GM21619 (cell line): Measurements from ENCODE around the gene RBM38.

Experiments used
- ATAC-seq: cut with Tn5 transposase; IDR thresholded peaks from one replicate; pipeline ENCODE4 v1.9.1; 2021; ENCODE audit not compliant: unreplicated experiment

The RBM38 gene

GRCh38 chr20:57389695-57390603 lies 1.2 kb upstream of the RBM38 start:
- ATAC-seq = no peak

DNA sequence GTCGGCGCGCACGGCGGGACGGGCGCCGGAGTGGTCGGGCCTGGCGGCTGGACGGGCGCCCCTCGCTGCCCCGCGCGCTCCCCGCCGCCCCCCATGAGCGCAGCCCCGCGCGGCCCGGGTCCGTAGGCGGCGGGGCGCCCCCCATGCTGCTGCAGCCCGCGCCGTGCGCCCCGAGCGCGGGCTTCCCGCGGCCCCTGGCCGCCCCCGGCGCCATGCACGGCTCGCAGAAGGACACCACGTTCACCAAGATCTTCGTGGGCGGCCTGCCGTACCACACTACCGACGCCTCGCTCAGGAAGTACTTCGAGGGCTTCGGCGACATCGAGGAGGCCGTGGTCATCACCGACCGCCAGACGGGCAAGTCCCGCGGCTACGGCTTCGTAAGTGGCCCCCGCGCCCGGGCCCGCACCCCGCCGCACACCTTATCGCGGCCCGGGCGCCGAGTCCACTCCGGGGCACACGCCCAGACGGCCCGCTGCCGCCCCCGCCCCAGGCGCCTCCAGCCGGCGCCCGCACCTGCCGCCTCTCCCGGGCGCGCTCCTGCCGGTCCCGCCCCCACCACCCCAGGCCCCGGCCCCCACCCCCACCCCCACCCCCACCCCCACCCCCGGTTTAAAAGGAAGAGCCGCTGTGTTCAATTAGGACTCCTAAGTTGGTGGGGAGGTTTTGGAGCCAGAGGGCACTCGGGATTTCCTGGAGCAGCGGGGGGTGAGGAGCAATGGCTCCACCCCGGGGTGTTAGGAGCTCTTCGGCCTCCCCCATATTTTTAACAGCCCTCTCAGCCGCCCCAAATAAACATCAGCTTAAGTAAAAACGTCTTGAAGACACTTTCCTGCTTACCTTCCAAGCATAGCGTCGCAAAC lies 474 bp downstream of the RBM38 start:
- peak; percentile 3 for ATAC-seq

GRCh38 chr20:57392512-57393271 lies 1.5 kb downstream of the RBM38 start:
- peak; percentile 19 for ATAC-seq

DNA sequence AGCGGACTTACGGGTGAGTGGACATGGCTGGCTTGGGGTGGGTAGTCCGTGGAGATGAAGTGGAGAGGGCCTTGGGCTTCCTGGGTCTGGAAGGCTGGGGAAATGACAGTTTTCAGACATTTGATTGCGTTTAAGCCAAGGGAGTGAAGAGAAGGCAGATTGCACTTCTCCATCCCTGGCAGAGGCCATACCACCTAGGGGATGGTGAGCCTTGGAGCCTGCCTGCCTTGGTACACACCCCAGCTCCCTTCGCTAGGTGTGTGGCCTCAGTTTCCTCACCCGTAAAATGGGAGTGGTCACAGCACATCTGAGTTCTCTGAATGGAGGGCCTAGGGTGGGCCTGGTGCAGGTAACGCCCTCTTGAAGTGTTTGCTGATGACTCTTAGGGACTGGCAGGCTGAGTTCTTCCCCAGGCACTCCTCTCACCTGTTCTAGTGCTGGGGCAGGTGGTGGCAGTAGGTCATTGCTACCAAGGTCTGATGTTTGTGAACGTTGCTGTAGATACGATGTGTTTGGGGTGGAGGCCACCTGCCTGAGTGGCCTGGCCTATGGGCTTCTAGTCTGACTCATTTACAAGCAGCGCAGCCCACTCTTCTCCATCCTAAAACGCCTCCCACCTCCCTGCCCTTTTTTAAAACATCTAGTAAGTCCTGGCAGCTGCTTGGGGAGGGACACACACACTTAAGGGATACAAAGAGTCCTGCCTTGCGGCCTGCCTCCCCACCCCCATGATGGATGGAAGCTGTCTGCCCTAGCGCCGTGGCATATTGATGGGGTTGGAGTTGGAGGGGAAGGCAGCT lies 2.3 kb downstream of the RBM38 start:
- no peak for ATAC-seq

DNA sequence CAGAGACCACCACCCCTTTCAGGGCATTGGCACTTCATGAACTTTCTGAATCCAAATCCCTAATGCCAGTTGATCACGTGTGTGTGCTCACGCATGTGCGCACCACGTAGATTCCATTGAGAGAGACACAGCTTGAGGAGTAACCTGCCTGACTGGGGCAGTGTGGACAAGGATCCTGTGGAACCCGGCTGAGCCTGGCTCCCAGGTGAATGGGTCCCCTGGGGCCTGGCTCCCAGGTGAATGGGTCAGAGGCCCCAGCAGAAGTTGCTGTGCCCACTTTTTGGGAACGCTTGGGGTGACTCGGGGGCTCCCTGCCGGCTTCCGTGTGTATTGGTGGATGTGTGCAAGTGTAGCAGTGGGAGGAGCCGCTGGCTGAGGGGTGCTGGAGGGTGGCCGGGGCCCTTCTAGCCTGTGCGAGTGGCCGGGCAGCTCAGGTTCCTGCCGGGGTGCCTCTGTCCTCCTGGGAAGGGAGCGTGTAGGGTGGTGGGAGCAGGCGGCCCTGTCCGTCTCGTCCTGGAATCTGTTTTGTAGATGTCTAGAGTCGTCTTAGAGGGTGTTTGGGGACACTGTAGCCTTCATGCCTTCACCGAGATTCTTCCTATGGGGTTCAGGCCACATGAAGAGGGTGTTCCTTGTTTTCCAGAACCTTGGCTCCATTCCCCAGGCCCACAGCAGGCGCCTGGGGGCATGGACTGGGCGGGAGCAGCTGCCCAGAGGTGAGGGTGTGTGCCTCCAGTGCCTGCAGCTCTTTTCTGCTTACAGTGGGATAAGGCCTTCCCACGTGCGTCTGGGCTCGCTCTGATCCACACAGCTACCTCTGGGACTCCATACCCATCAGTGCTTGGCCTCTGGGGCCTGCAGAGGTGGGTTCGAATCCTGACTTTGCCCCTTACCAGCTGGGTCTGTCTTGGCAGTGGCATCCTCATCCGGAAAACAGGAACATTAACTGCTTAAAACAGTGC lies 3.2 kb downstream of the RBM38 start:
- no peak for ATAC-seq

DNA sequence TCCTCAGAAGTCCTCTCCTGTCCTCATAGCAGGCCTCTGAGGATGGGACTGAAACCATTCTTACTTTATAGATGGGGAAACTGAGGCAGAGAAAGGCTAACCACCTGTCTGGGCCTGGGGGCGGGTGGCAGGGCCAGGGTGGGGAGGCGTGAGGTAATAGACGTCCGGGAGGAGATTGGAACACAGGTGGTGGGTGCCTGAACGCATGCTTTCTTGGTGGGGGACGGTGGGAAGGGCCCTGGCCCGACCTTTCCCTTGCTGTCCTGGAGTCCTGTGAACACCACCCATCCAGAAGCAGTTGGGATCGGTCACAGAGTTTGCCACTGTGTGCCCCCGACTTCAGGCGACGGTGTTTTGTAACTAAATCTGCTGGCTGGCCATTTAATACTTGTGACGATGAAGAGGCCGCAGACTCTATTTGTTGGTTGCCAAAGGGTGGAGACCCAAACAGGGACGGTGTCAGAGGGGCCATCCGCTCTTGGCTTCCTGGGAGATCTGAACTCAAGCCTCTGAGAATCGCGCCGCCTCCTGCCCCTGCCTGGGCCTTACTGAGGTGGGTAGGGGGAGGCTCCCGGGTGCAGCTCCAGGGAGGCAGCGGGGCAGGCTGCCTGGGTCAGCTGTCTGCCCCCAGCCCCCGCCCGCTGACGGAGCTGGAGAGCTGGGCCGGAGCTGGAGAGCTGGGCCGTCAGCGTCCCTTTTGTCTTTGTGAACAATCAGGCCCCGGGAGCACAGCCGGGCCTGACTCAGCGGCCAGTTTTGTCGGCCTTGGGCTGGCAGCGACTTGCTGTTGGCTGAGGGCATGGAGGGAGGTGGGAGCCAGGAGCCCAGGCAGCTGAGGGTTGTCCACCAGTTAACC lies 4.1 kb downstream of the RBM38 start:
- no peak for ATAC-seq

DNA sequence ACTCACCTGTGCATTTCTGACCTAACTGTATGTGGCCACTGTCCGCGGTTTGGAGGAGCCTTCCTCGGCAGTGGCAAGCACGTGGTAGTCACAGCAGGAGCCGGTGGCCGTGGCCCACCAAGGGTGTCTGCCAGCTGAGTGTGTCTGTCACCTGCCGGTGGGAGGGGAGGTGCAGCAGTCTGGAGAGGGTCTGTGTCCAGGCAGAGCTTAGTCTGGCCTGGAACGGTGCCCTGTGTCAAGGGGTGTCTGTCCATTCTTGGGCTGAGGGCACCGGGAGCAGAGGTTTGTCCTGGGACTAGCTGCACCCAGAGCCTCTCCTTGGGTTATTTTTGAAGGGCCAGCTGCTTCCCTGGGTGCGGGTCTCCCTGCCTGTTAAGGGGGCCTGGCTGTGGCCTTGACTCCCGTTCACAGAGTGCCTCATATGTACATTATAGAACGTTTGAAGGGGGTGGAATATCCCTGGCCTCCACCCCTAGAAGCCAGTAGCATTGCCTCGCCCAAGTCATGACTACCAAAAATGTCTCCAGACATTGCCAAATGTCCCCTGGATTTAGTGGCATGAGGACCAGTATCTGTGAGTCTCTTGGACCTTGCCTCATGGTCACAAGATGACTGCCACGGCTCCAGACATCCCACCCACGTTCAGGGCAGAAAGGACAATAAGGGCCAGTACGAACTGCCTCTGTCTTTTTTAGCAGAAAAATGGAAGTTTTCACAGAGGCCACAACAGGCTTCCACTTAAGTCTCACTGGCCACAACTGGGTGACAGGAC lies 5.2 kb downstream of the RBM38 start:
- no peak for ATAC-seq

DNA sequence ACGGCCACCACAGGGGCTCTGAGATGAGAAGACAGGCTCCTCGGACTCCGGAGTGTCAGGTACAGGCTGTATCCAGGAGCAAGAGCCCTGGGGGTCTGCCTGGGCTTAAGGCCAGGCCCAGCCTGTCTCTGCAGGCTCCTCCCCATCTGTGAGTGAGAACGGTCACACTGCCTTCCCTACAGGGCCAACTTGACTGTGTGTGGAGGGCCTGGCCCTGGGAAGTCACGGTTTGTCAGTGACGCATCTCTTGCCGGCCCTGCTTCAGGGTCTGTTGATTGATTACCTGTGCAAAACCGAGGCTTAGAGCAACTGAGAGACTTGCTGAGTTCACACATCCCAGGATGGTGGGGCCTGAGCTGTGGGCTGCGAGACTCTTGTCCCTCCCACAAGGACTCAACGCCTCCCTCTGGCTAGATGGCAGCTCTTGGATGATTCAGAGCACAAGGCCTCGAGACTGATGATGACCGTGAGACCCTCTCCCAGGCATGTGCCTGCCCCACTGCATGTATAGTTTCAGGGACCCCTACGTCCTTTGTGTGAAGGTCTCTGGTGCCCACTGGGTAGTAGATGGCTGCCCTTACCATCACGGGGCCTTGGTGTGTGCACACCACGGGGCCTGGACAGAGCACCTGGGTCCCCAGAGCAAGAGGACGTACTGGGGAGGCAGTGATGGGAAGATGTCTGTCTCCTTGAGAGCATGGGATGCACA lies 5.9 kb downstream of the RBM38 start:
- no peak for ATAC-seq

GRCh38 chr20:57397693-57398108 lies 6.5 kb downstream of the RBM38 start:
- ATAC-seq = no peak

DNA sequence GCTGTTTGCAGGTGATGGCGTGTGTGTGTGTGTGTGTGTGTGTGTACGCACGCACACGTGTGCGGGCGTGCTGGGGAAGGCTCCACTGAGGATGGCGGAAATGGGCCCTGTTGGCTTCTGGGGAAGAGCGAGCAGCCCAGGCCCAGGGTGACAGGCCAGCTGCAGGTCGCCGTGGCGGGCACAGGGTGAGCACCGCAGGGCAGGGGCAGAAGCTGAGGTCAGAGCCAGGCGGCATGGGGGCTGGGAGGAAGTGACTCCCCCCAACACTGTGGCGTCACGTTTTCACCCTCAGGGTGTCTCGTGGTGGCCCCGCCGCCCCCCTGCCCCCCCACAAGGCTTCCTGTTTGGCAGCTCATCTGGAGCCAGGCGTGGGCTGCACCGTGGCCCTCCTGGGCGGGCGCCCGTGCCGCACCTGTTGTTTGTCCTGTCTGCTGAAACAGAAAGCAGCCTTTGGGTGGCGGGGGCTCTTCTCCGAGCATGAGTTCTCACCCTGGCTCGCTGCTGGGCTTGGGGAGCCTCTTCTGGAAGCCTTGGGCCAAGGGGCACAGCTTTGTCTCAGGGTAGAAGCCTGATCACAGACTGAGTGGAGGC lies 7.1 kb downstream of the RBM38 start:
- ATAC-seq = peak; percentile 49

DNA sequence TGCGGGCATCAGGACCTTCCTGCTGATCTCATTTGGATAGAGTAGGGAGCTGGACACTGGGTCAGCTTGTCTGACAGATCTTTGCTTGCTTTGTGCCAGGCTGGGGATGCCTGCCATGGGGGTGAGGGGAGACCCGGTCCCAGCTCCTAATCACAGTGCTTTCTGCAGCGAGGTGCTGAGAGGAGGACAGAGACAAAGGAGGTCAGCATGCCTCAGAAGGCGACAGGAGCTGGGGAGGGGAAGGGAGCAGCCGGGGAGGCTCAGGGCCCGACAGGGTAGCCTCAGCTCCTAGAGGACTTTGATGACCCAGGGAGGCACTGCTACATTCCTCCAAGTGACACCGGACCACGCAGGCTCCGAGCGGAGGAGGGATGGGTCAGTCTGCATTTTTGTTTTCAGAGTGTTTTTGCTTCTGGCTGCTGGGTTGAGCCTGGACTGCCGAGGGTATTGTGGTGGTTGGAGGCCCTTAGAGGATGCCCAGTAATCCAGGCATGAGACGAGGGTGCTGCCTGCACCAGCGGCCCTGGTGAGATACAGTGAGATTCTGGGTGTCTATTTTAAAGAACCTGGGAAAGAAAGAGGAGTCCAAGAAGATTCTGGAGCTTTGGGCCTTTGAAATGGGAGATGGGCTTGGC lies 7.8 kb downstream of the RBM38 start:
- ATAC-seq = no peak

GRCh38 chr20:57399587-57400155 lies 8.5 kb downstream of the RBM38 start:
- peak; percentile 40 for ATAC-seq

- ATAC-seq = no peak
Measured at GRCh38 chr20:57400231-57400701, 9.1 kb downstream of the RBM38 start.

DNA sequence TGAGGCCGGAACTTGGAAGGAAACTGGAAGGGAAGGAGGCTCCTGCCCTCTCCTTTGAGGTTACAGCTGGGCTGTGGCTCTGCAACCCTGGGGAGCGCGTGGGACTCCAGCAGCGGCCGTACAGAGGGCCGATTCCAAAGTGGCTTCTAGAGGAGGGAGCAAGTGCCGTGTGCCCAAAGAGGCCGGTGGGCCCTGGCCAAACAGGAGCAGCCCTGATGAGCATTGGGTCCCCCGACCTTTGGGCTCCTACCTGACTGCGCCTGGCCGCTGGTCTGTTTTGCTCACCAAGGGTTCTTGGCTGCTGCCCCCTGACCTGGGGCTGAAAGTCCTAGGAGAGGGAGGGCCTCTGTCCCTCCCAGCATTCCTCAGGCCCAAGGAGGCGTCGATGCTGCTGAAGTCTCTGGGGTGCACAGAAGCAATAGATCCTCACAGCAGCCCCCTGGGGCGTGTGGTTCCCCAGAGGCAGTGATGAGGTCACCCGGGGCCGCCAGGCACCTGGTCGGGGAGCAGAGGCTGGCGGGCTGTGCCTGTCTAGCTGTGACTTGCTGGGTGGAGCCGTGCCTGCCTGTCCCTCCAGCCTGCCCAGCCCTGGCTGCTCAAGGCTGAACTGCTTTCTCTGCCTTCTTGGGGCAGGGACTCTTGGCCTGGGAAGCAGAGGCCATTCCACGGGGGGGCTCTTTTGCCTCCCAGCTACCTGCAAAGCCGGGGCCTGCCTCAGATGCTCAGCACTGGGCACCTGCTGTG lies 9.8 kb downstream of the RBM38 start:
- ATAC-seq = peak; percentile 28

- no peak for ATAC-seq
Measured at GRCh38 chr20:57401565-57401918, 10.3 kb downstream of the RBM38 start.
